Thoracic aorta (tissue), 2 donors: ENCODE data around the gene ACSF2. TPM values are rescaled to one million over a fixed set of nuclear protein-coding genes. Genes with fewer than 3 reads are reported as not detected.
"Not testable (repeated sequence)": the region's sequence is repeated elsewhere in the genome, so short reads cannot be mapped to it uniquely, and the experiment has no call there.

Source experiments
- ATAC-seq: fragments of 150-250 bp; one replicate; pipeline ENCODE4 v1.8.0; 2017; ENCODE audit warnings: low read depth; ENCODE audit not compliant: insufficient number of reproducible peaks, low FRiP score
- DNase-seq: peaks from one replicate; pipeline ENCODE4 v3.0.0-alpha.2; 2020; ENCODE audit warnings: low spot score
- H3K27ac ChIP-seq, 2 donors: fragments of 200-600 bp; sonication (generic); 1 replicate in 1 of 2; 2 replicates in 1 of 2; pipeline ENCODE4 v1.5.1; 2016; ENCODE audit warnings: mild to moderate bottlenecking in 2 of 2, moderate library complexity in 2 of 2
- H3K27me3 ChIP-seq: fragments of 200-600 bp; sonication (generic); replicated peaks from 2 replicates; pipeline ENCODE4 v1.6.0; 2016; ENCODE audit warnings: mild to moderate bottlenecking; ENCODE audit not compliant: insufficient read depth
- H3K36me3 ChIP-seq: fragments of 200-600 bp; sonication (generic); one replicate; pipeline ENCODE4 v1.5.1; 2016
- H3K4me1 ChIP-seq, 2 donors: fragments of 200-600 bp; sonication (generic); 1 replicate in 1 of 2; 2 replicates in 1 of 2; pipeline versions ENCODE4 v1.5.1 to v1.6.0; 2016; ENCODE audit warnings: low read depth in 2 of 2, mild to moderate bottlenecking in 1 of 2; ENCODE audit not compliant: control insufficient read depth in 1 of 2
- H3K4me3 ChIP-seq: fragments of 200-600 bp; sonication (generic); 2 replicates; pipeline ENCODE4 v1.5.1; 2016; ENCODE audit warnings: mild to moderate bottlenecking
- H3K9me3 ChIP-seq: fragments of 200-600 bp; sonication (generic); 2 replicates; pipeline ENCODE4 v1.5.1; 2016
- CTCF ChIP-seq: fragments of 200-600 bp; sonication (generic); IDR thresholded peaks from one replicate; pipeline ENCODE4 v1.5.1; 2019; ENCODE audit warnings: antibody characterized with exemption
- total RNA-seq, 2 donors: library from RNA; depleted of rRNA; stranded (reverse); fragments of >200 nt; gene quantifications; one replicate each; pipeline versions ENCODE4 v1.1.0 to v1.2.3, GENCODE V29; 2016

Gene ACSF2
- total RNA-seq, 2 donors from 2014 or later: 11.1 to 41.6 TPM

- Histone ChIP-seq H3K4me1 (peaks cover 10 to 27% of the 10 kb centered on the region in 2 donors), H3K36me3 (no peaks in the 10 kb centered on the region), H3K27me3 (no peaks in the 10 kb centered on the region), H3K9me3 (no peaks in the 10 kb centered on the region), H3K4me3 (peak overlapping the region; percentile 88), H3K27ac (peak overlapping the region; percentile 48 to 69)
- ATAC-seq (no peak), DNase-seq (no peak)
- TF ChIP-seq CTCF: peak; percentile 9
Measured at GRCh38 chr17:50426814-50427787, 1.1 kb downstream of the ACSF2 start.

GRCh38 chr17:50428126-50428525 lies 2.1 kb downstream of the ACSF2 start:
- H3K27me3 ChIP-seq, ATAC-seq, DNase-seq, H3K4me3 ChIP-seq, H3K27ac ChIP-seq, H3K9me3 ChIP-seq, H3K36me3 ChIP-seq: not testable (repeated sequence)
- peaks cover 10 to 27% of the 10 kb centered on the region in 2 donors for H3K4me1 ChIP-seq

GRCh38 chr17:50428831-50429424 lies 2.9 kb downstream of the ACSF2 start:
- Histone ChIP-seq H3K27ac (no peak overlapping the region), H3K4me3 (no peak overlapping the region), H3K27me3 (no peaks in the 10 kb centered on the region), H3K36me3 (no peaks in the 10 kb centered on the region), H3K4me1 (peaks cover 10 to 27% of the 10 kb centered on the region in 2 donors), H3K9me3 (no peaks in the 10 kb centered on the region)
- ATAC-seq (no peak), DNase-seq (no peak)
- no peak for TF ChIP-seq CTCF

- Histone ChIP-seq H3K4me1 (peaks cover 8 to 27% of the 10 kb centered on the region in 2 donors), H3K36me3 (no peaks in the 10 kb centered on the region), H3K27me3 (no peaks in the 10 kb centered on the region), H3K27ac (no peak overlapping the region), H3K4me3 (no peak overlapping the region), H3K9me3 (no peaks in the 10 kb centered on the region)
- no peak for DNase-seq
- no peak for ATAC-seq
- no peak for TF ChIP-seq CTCF
Measured at GRCh38 chr17:50429793-50430192, 3.8 kb downstream of the ACSF2 start.

GRCh38 chr17:50430821-50431618 lies 5.0 kb downstream of the ACSF2 start:
- H3K4me1 ChIP-seq: peaks cover 8 to 18% of the 10 kb centered on the region in 2 donors
- H3K9me3 ChIP-seq: no peaks in the 10 kb centered on the region
- no peaks in the 10 kb centered on the region for H3K36me3 ChIP-seq
- H3K27ac ChIP-seq: no peak overlapping the region
- no peak for ATAC-seq
- DNase-seq: no peak
- no peaks in the 10 kb centered on the region for H3K27me3 ChIP-seq
- no peak for TF ChIP-seq CTCF
- no peak overlapping the region for H3K4me3 ChIP-seq
